ENCODE results near the gene FGB. TPM values are rescaled to one million over a fixed set of nuclear protein-coding genes. Genes with fewer than 3 reads are reported as not detected.
A peak's percentile ranks its signal among the peaks of the same experiment; 100 is the strongest.

Gene FGB
- polyA plus RNA-seq, 2 of the 4 experiments (the other 2 are of a cell fraction): 13.8 to 169 TPM

DNA sequence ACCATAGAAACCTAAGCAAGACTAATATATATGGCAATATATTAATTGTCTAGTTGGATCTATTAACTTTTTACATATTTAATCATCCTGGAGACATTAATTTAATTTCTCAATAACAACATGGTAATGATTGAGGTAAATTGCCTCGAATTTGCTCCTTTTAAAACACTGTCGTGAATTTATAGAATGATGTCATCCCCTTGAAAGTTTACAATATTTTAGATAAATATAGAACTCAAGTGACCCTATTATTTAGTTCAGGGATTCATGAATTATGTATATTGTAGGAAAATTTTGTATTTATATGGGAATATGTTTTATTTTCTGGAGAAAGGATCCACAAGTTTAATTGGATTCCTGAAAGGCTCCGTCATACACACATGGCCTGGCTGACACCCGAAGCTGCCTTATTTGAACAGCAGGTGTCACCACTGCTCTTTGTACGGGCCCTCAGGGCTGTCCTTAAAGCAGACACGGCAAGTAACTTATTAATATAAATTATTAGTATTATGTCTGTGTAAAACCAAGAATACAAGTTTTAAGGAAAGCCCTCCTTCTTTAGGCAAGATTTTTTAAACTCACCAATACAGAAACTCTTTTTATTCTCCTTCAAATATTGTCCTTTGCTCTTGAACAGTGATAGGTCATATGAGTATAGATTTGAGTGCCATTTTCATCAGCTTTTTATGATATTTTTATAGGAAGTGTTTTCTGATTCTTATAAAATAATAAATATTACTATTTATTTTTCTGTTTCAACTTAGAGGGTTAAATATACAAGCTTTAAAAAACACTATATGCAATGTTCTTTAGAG lies 10.7 kb upstream of the FGB start:
- no peak for TF ChIP-seq POLR2AphosphoS2 (conservative IDR thresholded peaks at IDR 0.05; ENCODE audit: low read length)
- no peak for TF ChIP-seq RFX5 (IDR thresholded peaks at IDR 0.05)
- TF ChIP-seq FOSL2 (IDR thresholded peaks at IDR 0.05): no peak
- TF ChIP-seq FOSL2 (CRISPR knock-in tag; IDR thresholded peaks at IDR 0.05): 0 out of 2 replicates have a peak, but pooled peaks have one; percentile 23
- peak; percentile 85 to 95 for TF ChIP-seq RAD21 (conservative IDR thresholded peaks at IDR 0.05 in 1 of 2, IDR thresholded peaks at IDR 0.05 in 1 of 2)
- TF ChIP-seq CTCF (IDR thresholded peaks at IDR 0.05): peak; percentile 88
- peak; percentile 37; the same call in 1 of the 2 replicates for TF ChIP-seq MYC (IDR thresholded peaks at IDR 0.05; ENCODE audit: borderline replicate concordance, low read length)
- TF ChIP-seq REST (IDR thresholded peaks at IDR 0.05): no peak
- TF ChIP-seq TFCP2L1 (CRISPR knock-in tag; IDR thresholded peaks at IDR 0.05): no peak
- no peak for TF ChIP-seq HDAC2 (IDR thresholded peaks at IDR 0.05)
- peak; percentile 96 for TF ChIP-seq SMC3 (IDR thresholded peaks at IDR 0.05)
- no peak for TF ChIP-seq MAZ (IDR thresholded peaks at IDR 0.05; ENCODE audit: borderline replicate concordance, low read depth, low read length)
- no peak for TF ChIP-seq JUN (IDR thresholded peaks at IDR 0.05)
- Histone ChIP-seq H3K27ac (peak overlapping the region in 1 of 2 experiments; percentile 4; a peak in 2 of 6 replicates), H3K9me3 (no peaks in the 10 kb centered on the region), H3K4me2 (peak overlapping the region; percentile 50; the same call in 2 of the 3 replicates), H3K4me1 (peaks cover 17% of the 10 kb centered on the region; the same call in 2 of the 3 replicates), H3K4me3 (no peak overlapping the region)
- FAIRE-seq (no peak), ATAC-seq (peak; percentile 63 to 72; a peak in 4 of 6 replicates), DNase-seq (ENCODE audit: low read depth in 1 of 2, low spot score in 1 of 2) (peak; percentile 49 to 79)
- ChIA-PET POLR2A (no interaction called here), CTCF (interaction anchor here (0.6 to 6.6 kb wide), 11 partner anchors 9 to 230 kb away, joined by 3 to 178 read pairs (median 4); partner anchors contain the start of genes FGB and FGG)
- 21% methylated on average over 6 of the region's 6 CpGs for WGBS (ENCODE audit: missing lambda C conversion rate)

DNA sequence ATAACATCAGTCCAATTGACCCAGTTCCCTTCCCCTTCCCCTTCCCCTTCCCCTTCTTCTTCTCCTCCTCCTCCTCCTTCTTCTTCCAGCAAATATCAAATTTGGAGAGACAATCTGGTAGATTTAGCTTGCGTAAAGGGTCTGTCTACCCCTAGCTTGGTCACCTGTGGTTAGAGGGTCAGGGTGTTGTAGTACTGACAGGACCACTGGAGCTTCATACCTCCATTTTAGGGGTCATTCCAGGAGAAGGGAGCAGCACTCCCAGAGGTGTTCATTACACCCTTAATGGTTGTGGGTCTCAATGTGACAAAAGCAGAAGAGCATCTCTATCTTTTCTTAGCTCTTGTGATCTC lies 3.7 kb upstream of the FGB start:
- Histone ChIP-seq H3K27ac (peak overlapping the region; percentile 32 to 74; a peak in 4 of 6 replicates), H3K9me3 (no peaks in the 10 kb centered on the region), H3K4me1 (peaks cover 47% of the 10 kb centered on the region), H3K4me3 (no peak overlapping the region), H3K4me2 (no peak overlapping the region)
- CTCF ChIA-PET: interaction anchor here (0.7 to 8.8 kb wide), 22 partner anchors 9 to 219 kb away, joined by 3 to 214 read pairs (median 5); partner anchors contain the start of genes FGG and PLRG1
- FAIRE-seq: no peak
- ATAC-seq: peak; percentile 16 to 42; a peak in 3 of 6 replicates
- POLR2A ChIA-PET: no interaction called here
- WGBS (ENCODE audit: missing lambda C conversion rate): 64% methylated on average over 1 of the region's 1 CpG
- no peak for DNase-seq (ENCODE audit: low read depth in 1 of 2, low spot score in 1 of 2)
- TF ChIP-seq MAFK (IDR thresholded peaks at IDR 0.05; ENCODE audit: partially characterized antibody) (no peak), PHF8 (IDR thresholded peaks at IDR 0.05; ENCODE audit: borderline replicate concordance, low read depth) (no peak), RAD21 (conservative IDR thresholded peaks at IDR 0.05 in 1 of 2, IDR thresholded peaks at IDR 0.05 in 1 of 2) (no peak), TP53 (CRISPR knock-in tag; IDR thresholded peaks at IDR 0.05) (no peak), BCL3 (IDR thresholded peaks at IDR 0.05) (no peak), TFCP2L1 (CRISPR knock-in tag; IDR thresholded peaks at IDR 0.05) (no peak), BHLHE40 (IDR thresholded peaks at IDR 0.05; ENCODE audit: low read depth, low read length) (no peak), CTCF (IDR thresholded peaks at IDR 0.05) (no peak), EP300 (IDR thresholded peaks at IDR 0.05) (no peak), MAX (IDR thresholded peaks at IDR 0.05) (no peak), FOSL2 (IDR thresholded peaks at IDR 0.05) (no peak), FOSL2 (CRISPR knock-in tag; IDR thresholded peaks at IDR 0.05) (no peak)
- TF ChIP-seq, protein P1, sequence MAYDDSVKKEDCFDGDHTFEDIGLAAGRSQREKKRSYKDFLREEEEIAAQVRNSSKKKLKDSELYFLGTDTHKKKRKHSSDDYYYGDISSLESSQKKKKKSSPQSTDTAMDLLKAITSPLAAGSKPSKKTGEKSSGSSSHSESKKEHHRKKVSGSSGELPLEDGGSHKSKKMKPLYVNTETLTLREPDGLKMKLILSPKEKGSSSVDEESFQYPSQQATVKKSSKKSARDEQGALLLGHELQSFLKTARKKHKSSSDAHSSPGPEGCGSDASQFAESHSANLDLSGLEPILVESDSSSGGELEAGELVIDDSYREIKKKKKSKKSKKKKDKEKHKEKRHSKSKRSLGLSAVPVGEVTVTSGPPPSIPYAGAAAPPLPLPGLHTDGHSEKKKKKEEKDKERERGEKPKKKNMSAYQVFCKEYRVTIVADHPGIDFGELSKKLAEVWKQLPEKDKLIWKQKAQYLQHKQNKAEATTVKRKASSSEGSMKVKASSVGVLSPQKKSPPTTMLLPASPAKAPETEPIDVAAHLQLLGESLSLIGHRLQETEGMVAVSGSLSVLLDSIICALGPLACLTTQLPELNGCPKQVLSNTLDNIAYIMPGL (CRISPR knock-in tag; IDR thresholded peaks at IDR 0.05; ENCODE audit: borderline replicate concordance): no peak

Data from A549 (cell line).